Measurements from ENCODE around the gene APOM. TPM values are rescaled to one million over a fixed set of nuclear protein-coding genes. Genes with fewer than 3 reads are reported as not detected.
A peak's percentile ranks its signal among the peaks of the same experiment; 100 is the strongest.

APOM gene
- total and polyA plus RNA-seq, 3 donors from 2014 or later = 7.5 to 27.9 (median 9.8) TPM

DNA sequence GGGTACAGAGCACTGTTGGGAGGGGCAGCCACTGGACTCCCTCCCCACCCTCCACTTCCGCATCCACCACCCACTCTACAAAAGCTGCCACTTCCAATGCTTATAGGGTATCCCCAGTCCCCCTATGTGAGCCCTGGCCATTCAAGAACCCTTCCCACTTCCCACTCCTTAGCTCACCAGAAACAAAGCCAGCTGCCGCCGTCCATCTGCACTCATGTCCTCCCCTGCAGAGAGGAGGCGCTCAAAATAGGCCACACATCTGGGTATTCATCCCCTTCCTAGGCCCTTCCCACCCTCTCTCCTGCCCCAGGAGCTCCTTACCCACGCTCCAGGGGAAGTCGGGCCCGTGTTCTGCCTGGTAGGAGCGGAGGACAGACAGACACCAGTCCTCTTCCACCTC is 31.6 kb downstream of the APOM start:
- H3K4me3 ChIP-seq = no peak overlapping the region
- intact Hi-C loops (cut with DNase I; ENCODE audit: low total_unique reads) = no loop called here
- no peak for DNase-seq
- 81 to 91% methylated on average over 4 to 8 of the region's 8 CpGs for WGBS, 2 donors
- no peaks in the 10 kb centered on the region for H3K27me3 ChIP-seq
- no peaks in the 10 kb centered on the region for H3K9me3 ChIP-seq
- no peak overlapping the region for H3K27ac ChIP-seq
- TF ChIP-seq POLR2A (IDR thresholded peaks at IDR 0.05) = no peak
- no peak for TF ChIP-seq CTCF (IDR thresholded peaks at IDR 0.05)
- no peaks in the 10 kb centered on the region for H3K36me3 ChIP-seq (ENCODE audit: low read depth, missing control alignments)
- H3K4me1 ChIP-seq = peaks cover 4% of the 10 kb centered on the region

- H3K27ac ChIP-seq = no peak overlapping the region
- H3K36me3 ChIP-seq (ENCODE audit: low read depth, missing control alignments) = no peaks in the 10 kb centered on the region
- no peak overlapping the region for H3K4me3 ChIP-seq
- H3K27me3 ChIP-seq = no peaks in the 10 kb centered on the region
- intact Hi-C loops (cut with DNase I; ENCODE audit: low total_unique reads) = no loop called here
- WGBS, 2 donors = 81 to 95% methylated on average over 10 to 14 of the region's 14 CpGs
- DNase-seq = no peak
- H3K9me3 ChIP-seq = no peaks in the 10 kb centered on the region
- TF ChIP-seq POLR2A (IDR thresholded peaks at IDR 0.05) (no peak), CTCF (IDR thresholded peaks at IDR 0.05) (no peak)
- H3K4me1 ChIP-seq = peaks cover 4% of the 10 kb centered on the region
Measured at GRCh38 chr6:31687860-31688693, 32.4 kb downstream of the APOM start.

GRCh38 chr6:31689249-31690110 is 33.8 kb downstream of the APOM start:
- peak in 1 of 3 experiments; percentile 23 for TF ChIP-seq CTCF (IDR thresholded peaks at IDR 0.05)
- TF ChIP-seq POLR2A (IDR thresholded peaks at IDR 0.05) = no peak
- no peak overlapping the region for H3K4me3 ChIP-seq
- peaks cover 4% of the 10 kb centered on the region for H3K4me1 ChIP-seq
- DNase-seq = no peak
- no peaks in the 10 kb centered on the region for H3K36me3 ChIP-seq (ENCODE audit: low read depth, missing control alignments)
- H3K9me3 ChIP-seq = no peaks in the 10 kb centered on the region
- WGBS, 2 donors = 79 to 84% methylated on average over 8 to 11 of the region's 11 CpGs
- H3K27ac ChIP-seq = no peak overlapping the region
- H3K27me3 ChIP-seq = no peaks in the 10 kb centered on the region
- intact Hi-C loops (cut with DNase I; ENCODE audit: low total_unique reads) = no loop called here

- Histone ChIP-seq H3K9me3 (no peaks in the 10 kb centered on the region), H3K4me1 (peaks cover 4% of the 10 kb centered on the region), H3K27ac (no peak overlapping the region), H3K36me3 (ENCODE audit: low read depth, missing control alignments) (no peaks in the 10 kb centered on the region), H3K4me3 (no peak overlapping the region), H3K27me3 (no peaks in the 10 kb centered on the region)
- intact Hi-C loops (cut with DNase I; ENCODE audit: low total_unique reads) = no loop called here
- 52 to 65% methylated on average over 10 of the region's 10 CpGs for WGBS, 2 donors
- TF ChIP-seq CTCF (IDR thresholded peaks at IDR 0.05) (no peak), POLR2A (IDR thresholded peaks at IDR 0.05) (no peak)
- DNase-seq = no peak
Measured at GRCh38 chr6:31690231-31691077, 34.8 kb downstream of the APOM start.

All from testis (tissue), 3 donors.